DMS153 treated with DMSO at 0.1 percent for 48 hours (cell line): ENCODE data around the gene SRP19.
"Not testable (repeated sequence)": the region's sequence is repeated elsewhere in the genome, so short reads cannot be mapped to it uniquely, and the experiment has no call there.

ENCODE experiments used
- DNase-seq: peaks from one replicate; lab custom pipeline; 2025; ENCODE audit not compliant: unreplicated experiment; lab: John Stamatoyannopoulos, UW

SRP19 gene

GRCh38 chr5:112869948-112870347, 8.9 kb downstream of the SRP19 start:
- DNase-seq = no peak

GRCh38 chr5:112870966-112871365, 9.9 kb downstream of the SRP19 start:
- DNase-seq = no peak

GRCh38 chr5:112876362-112876761, 15.3 kb downstream of the SRP19 start:
- DNase-seq = no peak

GRCh38 chr5:112878101-112878500, 17.0 kb downstream of the SRP19 start:
- no peak for DNase-seq

- no peak for DNase-seq
These were observed 17.7 kb downstream of the SRP19 start for GRCh38 chr5:112878760-112879159.

GRCh38 chr5:112880219-112880964, 19.3 kb downstream of the SRP19 start:
- DNase-seq = no peak

GRCh38 chr5:112883192-112883591, 22.1 kb downstream of the SRP19 start:
- no peak for DNase-seq

GRCh38 chr5:112885001-112885400, 23.9 kb downstream of the SRP19 start:
- DNase-seq = no peak

GRCh38 chr5:112886975-112887374, 25.9 kb downstream of the SRP19 start:
- DNase-seq = no peak

GRCh38 chr5:112892066-112892465, 31.0 kb downstream of the SRP19 start:
- not testable (repeated sequence) for DNase-seq

- no peak for DNase-seq
These were observed 31.7 kb downstream of the SRP19 start for GRCh38 chr5:112892776-112893175.

GRCh38 chr5:112895682-112896081, 34.6 kb downstream of the SRP19 start:
- DNase-seq = no peak

GRCh38 chr5:112902561-112902960, 41.5 kb downstream of the SRP19 start:
- DNase-seq = no peak

- DNase-seq = not testable (repeated sequence)
These were observed 43.9 kb downstream of the SRP19 start for GRCh38 chr5:112904996-112905395.

GRCh38 chr5:112906637-112907036, 45.5 kb downstream of the SRP19 start:
- DNase-seq = no peak

- DNase-seq = no peak
These were observed 46.1 kb downstream of the SRP19 start for GRCh38 chr5:112907166-112907631.

- DNase-seq = no peak
These were observed 47.8 kb downstream of the SRP19 start for GRCh38 chr5:112908854-112909253.

- DNase-seq = no peak
These were observed 49.4 kb downstream of the SRP19 start for GRCh38 chr5:112910529-112910928.

- no peak for DNase-seq
These were observed 53.5 kb downstream of the SRP19 start for GRCh38 chr5:112914584-112914983.

- no peak for DNase-seq
These were observed 54.7 kb downstream of the SRP19 start for GRCh38 chr5:112915831-112916230.

- no peak for DNase-seq
These were observed 56.4 kb downstream of the SRP19 start for GRCh38 chr5:112917453-112917995.

- no peak for DNase-seq
These were observed 57.0 kb downstream of the SRP19 start for GRCh38 chr5:112918136-112918535.

GRCh38 chr5:112918679-112919078, 57.6 kb downstream of the SRP19 start:
- DNase-seq = no peak
